ENCODE data around the gene STARD9. TPM values are rescaled to one million over a fixed set of nuclear protein-coding genes. Genes with fewer than 3 reads are reported as not detected.
A peak's percentile ranks its signal among the peaks of the same experiment; 100 is the strongest.

STARD9 gene
- total and polyA plus RNA-seq, 2 of the 13 experiments (the other 11 are each of a cell fraction or from before 2014, with no cell fraction given), result 5.3 to 7.5 TPM

DNA sequence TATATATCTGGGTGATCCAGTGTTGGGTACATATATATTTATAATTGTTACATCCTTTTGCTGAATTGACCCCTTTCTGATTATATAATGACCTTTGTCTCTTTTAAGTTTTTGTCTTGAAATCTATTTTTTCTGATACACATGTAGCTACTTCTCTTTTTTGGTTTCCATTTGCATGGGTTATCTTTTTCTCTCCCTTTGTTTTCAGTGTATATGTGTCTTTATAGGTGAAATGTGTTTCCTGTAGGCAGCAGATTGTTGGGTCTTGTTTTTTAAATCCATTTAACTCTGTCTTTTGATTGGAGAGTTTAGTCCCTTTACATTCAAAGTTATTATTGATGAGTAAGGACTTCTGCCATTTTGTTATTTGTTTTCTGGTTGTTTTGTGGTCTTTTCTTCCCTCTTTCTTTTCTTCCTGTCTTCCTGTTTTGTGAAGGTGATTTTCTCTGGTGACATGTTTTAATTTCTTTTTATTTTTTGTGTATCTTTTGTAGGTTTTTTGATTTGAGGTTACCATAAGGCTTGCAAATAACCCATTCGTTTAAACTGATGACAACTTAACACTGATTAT is 56.8 kb downstream of the STARD9 start:
- in situ Hi-C loops (cut with HindIII; ENCODE audit: extremely low pct_ligation_motif_present, low pct_unique_long_range_greater_than_20kb) (no loop called here), intact Hi-C loops (cut with micrococcal nuclease; ENCODE audit: unreplicated experiment) (no loop called here)
- TF ChIP-seq KDM2A (CRISPR knock-in tag; IDR thresholded peaks at IDR 0.05; ENCODE audit: borderline replicate concordance, low read depth) (no peak), SRSF9 (IDR thresholded peaks at IDR 0.05; ENCODE audit: borderline replicate concordance, insufficient read depth, low read depth, low read length, poor library complexity, severe bottlenecking) (no peak), MAFK (conservative IDR thresholded peaks at IDR 0.05 in 1 of 2, IDR thresholded peaks at IDR 0.05 in 1 of 2; ENCODE audit: low read length in 2 of 2) (peak in 1 of 2 experiments; percentile 57; a peak in 1 of 4 replicates), MAFF (IDR thresholded peaks at IDR 0.05; ENCODE audit: low read depth, low read length) (peak; percentile 20; the same call in 1 of the 2 replicates), ARNT (IDR thresholded peaks at IDR 0.05) (no peak)
- no peaks in the 10 kb centered on the region for H3K4me1 ChIP-seq (ENCODE audit: insufficient read depth, low read length)
- H3K27me3 ChIP-seq (ENCODE audit: control insufficient read depth in 1 of 2, insufficient read depth in 2 of 2, low read length in 2 of 2), result no peaks in the 10 kb centered on the region
- H3K27ac ChIP-seq (ENCODE audit: extremely low read length, insufficient read depth, low read length), result no peak overlapping the region
- peaks cover 0 to 3% of the 10 kb centered on the region in 2 experiments; a peak in 1 of 5 replicates for H3K36me3 ChIP-seq (replicated peaks in 1 of 2; ENCODE audit: control insufficient read depth in 1 of 2, insufficient read depth in 2 of 2, low read length in 2 of 2)
- H2AFZ ChIP-seq (ENCODE audit: low read length), result no peak overlapping the region
- H4K20me1 ChIP-seq (ENCODE audit: insufficient read depth, low read length), result no peaks in the 10 kb centered on the region
- FAIRE-seq (no peak), ATAC-seq (no peak), DNase-seq (ENCODE audit: low spot score) (no peak)
- no peaks in the 10 kb centered on the region for H3K9me3 ChIP-seq (ENCODE audit: low read length)
- no peak overlapping the region for H3K9ac ChIP-seq (ENCODE audit: insufficient read depth, low read depth, low read length)
- no peak overlapping the region for H3K4me3 ChIP-seq (replicated peaks in 1 of 3; ENCODE audit: insufficient read depth in 1 of 3, low read depth in 2 of 3, low read length in 3 of 3)
- POLR2A ChIA-PET, result no interaction called here
- no TSS peak for BruUV-seq (replicated peaks)
- CTCF ChIA-PET (ENCODE audit: low intra/inter-chr PET ratio, low total read pairs), result no interaction called here
- no peaks in the 10 kb centered on the region for H3K79me2 ChIP-seq (ENCODE audit: insufficient read depth, low read length)
- 92% methylated on average over 1 of the region's 1 CpG for WGBS (ENCODE audit: low lambda C conversion rate)
- no peak overlapping the region for H3K4me2 ChIP-seq (ENCODE audit: low read depth, low read length)

DNA sequence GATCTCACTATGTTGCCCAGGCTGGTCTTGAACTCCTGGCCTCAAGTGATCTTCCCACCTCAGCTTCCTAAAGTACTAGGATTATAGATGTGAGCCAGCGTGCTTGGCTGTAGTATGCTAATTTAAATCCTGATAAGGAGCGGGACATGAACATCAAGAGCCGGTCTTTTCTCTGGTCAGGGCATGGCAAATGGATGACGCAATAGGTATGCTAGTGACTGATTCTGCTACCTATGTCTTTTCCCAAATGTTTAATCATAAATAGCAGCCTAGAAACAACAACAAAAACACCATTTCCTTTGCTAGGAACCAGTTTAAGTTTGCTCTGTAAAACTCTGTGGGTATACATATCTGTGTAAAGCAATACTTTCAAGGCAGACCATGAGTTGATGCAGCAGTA is 64.7 kb downstream of the STARD9 start:
- H4K20me1 ChIP-seq (ENCODE audit: insufficient read depth, low read length), result no peaks in the 10 kb centered on the region
- ChIA-PET POLR2A (no interaction called here), CTCF (ENCODE audit: low intra/inter-chr PET ratio, low total read pairs) (no interaction called here)
- TF ChIP-seq CEBPB (IDR thresholded peaks at IDR 0.05; ENCODE audit: borderline replicate concordance, low read depth, low read length), result peak; percentile 82
- TF ChIP-seq RBAK (CRISPR knock-in tag; IDR thresholded peaks at IDR 0.05), result no peak
- peak; percentile 19; the same call in 1 of the 2 replicates for TF ChIP-seq CEBPG (CRISPR knock-in tag; IDR thresholded peaks at IDR 0.05)
- ATAC-seq (no peak), FAIRE-seq (no peak), DNase-seq (ENCODE audit: low spot score) (no peak)
- BruUV-seq (replicated peaks), result no TSS peak
- no peak overlapping the region for H3K4me3 ChIP-seq (replicated peaks in 1 of 3; ENCODE audit: insufficient read depth in 1 of 3, low read depth in 2 of 3, low read length in 3 of 3)
- H3K36me3 ChIP-seq (replicated peaks in 1 of 2; ENCODE audit: control insufficient read depth in 1 of 2, insufficient read depth in 2 of 2, low read length in 2 of 2), result peaks cover 5 to 22% of the 10 kb centered on the region in 2 experiments; a peak in 3 of 5 replicates
- no peak overlapping the region for H3K27ac ChIP-seq (ENCODE audit: extremely low read length, insufficient read depth, low read length)
- no peaks in the 10 kb centered on the region for H3K9me3 ChIP-seq (ENCODE audit: low read length)
- no peak overlapping the region for H2AFZ ChIP-seq (ENCODE audit: low read length)
- no peaks in the 10 kb centered on the region for H3K79me2 ChIP-seq (ENCODE audit: insufficient read depth, low read length)
- intact Hi-C loops (cut with micrococcal nuclease; ENCODE audit: unreplicated experiment), result no loop called here
- H3K9ac ChIP-seq (ENCODE audit: insufficient read depth, low read depth, low read length), result no peak overlapping the region
- in situ Hi-C loops (cut with HindIII; ENCODE audit: extremely low pct_ligation_motif_present, low pct_unique_long_range_greater_than_20kb), result no loop called here
- no peak overlapping the region for H3K4me2 ChIP-seq (ENCODE audit: low read depth, low read length)
- H3K27me3 ChIP-seq (ENCODE audit: control insufficient read depth in 1 of 2, insufficient read depth in 2 of 2, low read length in 2 of 2), result no peaks in the 10 kb centered on the region
- no peaks in the 10 kb centered on the region for H3K4me1 ChIP-seq (ENCODE audit: insufficient read depth, low read length)
- whole genome bisulfite sequencing (ENCODE audit: low lambda C conversion rate), result 96% methylated on average over 4 of the region's 4 CpGs
